PC-9 (cell line): Measurements from ENCODE around the gene MAPT.

Experiments
- CTCF ChIP-seq: fragments of 200-600 bp; sonication (generic); conservative IDR thresholded peaks from 2 replicates; pipeline ENCODE4 v1.6.1; 2017; ENCODE audit warnings: mixed run types, antibody characterized with exemption, mild to moderate bottlenecking, moderate library complexity
- EZH2 ChIP-seq: fragments of 200-600 bp; sonication (generic); IDR thresholded peaks from 2 replicates; pipeline ENCODE4 v1.8.0; 2017; ENCODE audit warnings: antibody characterized with exemption, low read depth

DNA sequence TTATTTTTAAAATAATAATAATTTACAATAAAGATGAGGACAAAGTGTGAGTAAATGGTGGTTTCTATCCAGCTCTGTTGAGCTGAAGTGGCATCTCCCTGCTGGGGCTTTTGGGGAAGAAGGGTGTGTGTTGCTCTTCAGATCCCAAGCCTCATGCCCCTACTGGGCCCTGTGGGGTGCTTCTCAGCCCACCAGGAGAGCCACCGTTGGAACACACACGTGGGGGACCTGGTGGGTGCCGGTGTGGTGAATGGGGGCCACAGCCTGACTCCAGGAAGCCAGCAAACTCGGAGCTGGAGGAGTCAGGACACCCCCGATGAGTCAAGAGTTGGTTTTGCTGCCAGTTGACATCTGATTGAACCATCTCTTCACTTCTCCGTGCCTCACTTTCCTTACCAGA, 66.9 kb downstream of the MAPT start:
- TF ChIP-seq CTCF (no peak), EZH2 (no peak)
